ENCODE data around the gene DOCK8.
"Not testable (repeated sequence)": the region's sequence is repeated elsewhere in the genome, so short reads cannot be mapped to it uniquely, and the experiment has no call there.

Gene DOCK8

DNA sequence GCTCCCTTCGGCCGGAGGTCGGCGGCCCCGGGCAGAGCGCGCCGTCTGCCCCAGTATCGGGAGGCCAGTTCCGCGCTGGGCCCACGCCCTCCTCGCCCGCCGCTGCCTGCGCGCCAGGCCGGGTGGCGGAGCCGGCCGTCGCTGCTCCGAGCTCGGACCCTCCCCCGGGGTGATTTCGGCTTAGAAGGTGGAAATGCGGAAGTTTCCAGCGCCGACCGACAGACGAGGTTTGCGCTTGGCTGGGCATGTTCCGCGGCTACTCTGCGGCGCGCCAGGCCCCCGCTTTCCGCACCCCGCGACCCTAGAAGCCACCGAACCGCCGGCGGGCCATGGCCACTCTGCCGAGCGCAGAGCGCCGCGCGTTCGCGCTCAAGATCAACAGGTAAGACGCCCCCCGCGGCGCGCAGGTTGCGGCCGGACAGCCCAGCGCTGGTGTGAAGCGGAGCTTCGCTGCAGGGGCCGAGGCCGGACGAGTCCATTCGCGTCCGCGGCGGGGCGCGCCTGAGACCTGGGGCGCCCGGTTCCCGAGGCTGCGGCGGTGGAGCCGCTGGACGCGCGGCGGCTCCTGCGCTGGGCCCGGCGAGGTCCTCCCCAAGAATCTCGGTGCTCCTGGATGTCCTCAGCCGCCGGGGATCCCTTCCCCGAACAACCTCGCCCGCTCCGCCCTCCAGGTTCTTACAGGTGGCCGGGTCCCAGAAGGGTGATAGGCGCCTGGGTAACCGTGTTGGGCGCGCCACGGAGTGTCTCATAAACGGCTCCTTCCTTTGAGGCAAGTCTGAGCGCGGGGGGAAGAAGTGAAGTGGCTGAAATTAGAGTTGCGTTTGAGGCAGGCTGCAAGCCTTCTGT, at the start of gene DOCK8:
Gene DOCK8, plus strand, starts transcription at position 218 of the 846 bp plus-strand sequence. Its CDS starts 112 bp downstream, at position 330.
- peak; percentile 82 for DNase-seq

DNA sequence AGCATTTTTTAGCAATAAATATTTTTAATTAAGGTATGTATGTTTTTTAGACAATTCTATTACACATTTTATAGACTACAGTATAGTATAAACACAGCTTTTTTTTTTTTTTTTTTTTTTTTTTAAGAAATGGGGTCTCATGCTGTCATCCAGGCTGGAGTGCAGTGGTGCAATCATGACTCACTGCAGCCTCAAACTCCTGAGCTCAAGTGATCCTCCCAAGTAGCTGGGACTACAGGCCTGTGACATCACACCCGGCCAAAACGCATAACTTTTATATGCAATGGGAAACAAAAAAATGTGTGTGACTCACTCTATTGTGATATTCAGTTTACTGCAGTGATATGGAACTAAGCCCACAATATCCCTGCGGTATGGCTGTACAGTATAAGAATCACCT, 44.9 kb upstream of the DOCK8 start:
- DNase-seq = not testable (repeated sequence)

DNA sequence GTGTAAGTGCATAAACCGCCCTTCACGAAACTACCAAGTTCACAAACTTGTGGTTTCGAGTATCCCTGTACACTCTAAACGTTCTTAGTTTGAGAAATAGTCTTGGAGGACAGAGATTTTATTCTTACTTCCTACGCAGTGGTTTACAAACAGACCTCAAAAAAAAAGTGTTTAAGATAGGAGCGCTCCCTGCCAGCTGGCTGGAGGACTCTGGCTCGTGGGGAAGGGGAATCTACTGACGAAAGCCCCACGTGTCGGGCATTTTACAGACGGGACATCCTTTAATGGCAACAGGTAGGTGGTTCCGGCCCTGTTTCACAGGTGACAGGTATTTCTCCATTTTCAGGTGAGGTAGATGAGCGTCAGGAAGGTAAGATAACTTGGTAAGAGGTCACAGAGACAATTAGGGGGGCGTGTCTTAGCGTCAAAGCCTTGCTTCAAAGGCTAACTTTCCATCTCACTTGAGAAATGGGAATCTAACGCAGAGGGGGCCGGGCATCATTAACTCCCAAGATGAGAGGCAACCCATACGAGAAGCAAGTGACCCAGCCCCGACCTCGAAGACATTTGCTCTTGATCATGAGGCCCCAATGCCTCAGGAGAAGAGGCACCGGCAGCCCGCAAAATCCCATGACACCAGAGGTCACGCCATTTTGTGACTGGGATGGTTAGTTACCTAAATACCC, 36.4 kb upstream of the DOCK8 start:
- DNase-seq = not testable (repeated sequence)

DNA sequence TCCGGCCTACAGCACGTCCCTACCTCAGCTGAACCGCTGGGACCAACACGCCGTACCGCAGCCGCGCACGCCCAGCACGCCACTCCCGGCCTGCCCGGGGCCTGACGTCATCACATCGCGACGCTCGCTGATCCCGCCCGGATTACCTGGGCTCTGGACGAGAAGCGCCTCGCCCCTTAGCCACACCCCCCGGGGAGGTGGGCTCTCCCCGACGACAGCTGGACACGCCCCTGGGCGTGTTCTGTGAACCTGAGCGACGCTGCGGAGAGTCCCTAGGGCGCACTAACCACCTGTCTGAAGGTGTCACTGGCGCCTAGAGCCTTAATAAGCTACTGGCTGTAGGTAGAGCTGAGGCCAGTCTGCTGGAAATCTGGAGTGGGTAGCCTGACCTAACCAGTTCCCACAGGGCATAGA, 35.7 kb upstream of the DOCK8 start, which contains the start of gene ZNG1A:
Gene ZNG1A, minus strand, starts transcription at position 87 of the 414 bp plus-strand sequence. CDS start 87 bp downstream, outside the sequence.
- DNase-seq = peak; percentile 48

DNA sequence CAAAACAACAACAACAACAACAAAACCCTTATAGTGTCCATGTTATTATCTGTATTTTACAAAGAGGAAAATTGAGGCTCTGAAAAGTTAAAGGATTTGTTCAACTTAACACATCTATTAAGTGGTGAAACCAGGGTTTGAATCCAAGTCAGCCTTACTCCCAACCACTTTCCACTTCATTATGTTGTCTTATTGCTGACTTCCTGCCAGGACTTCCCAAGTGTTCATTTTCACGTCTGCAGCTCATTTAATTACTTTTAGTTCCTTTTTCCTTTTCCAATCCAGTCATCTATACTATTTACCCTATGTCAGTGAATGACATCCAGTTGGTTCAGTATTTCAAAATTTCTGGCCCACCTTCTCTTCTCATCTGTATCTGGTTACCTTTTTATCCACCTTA, 15.1 kb upstream of the DOCK8 start:
- not testable (repeated sequence) for DNase-seq

DNA sequence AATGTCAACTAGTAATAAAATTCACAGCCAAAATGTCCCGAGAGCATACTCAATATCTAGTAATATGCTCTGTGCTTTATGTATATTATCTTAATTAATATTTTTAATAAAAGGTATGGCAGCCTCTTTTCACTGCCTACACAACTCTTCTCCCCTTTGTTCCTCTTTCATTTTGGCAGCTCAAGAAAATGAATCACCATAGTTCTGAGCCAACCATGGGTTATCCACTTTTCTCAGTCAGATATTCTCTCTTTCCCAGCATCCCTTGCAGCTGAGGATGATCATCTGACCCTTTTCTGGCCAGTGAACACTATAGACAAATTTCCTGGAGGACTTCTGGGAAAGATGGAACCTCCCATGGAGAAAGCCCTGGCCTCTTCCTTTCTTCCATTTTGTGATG, 8.2 kb upstream of the DOCK8 start:
- DNase-seq = no peak

DNA sequence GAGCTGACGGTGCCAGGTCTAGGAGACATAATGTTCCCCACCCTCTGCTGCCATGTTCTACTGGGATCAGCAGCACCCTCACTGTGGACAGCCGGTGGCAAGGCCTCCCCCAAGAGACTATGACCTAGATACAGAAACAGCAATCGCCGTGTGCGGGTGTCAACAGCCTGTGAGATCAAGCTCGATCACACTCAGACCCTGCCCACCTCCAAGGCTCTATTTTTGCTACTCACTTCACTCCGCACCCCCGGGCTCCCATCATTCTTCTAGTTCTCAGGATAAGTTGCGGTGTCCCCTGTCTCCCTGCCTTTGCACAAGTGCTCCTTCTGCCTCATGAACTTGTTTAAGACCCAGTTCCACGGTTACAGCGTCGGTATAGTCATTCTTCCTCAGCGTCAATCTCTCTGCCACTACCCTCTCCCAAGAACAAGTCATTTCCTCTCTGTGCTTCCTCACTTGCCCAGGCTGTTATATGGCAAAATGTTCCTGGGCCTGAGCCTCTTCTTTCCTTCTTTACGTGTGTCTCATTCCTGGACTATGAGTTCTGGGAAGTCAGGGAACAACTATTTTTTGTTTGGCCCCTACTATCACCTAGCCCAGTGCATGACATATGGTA, 5.4 kb upstream of the DOCK8 start:
- peak; percentile 36 for DNase-seq

DNA sequence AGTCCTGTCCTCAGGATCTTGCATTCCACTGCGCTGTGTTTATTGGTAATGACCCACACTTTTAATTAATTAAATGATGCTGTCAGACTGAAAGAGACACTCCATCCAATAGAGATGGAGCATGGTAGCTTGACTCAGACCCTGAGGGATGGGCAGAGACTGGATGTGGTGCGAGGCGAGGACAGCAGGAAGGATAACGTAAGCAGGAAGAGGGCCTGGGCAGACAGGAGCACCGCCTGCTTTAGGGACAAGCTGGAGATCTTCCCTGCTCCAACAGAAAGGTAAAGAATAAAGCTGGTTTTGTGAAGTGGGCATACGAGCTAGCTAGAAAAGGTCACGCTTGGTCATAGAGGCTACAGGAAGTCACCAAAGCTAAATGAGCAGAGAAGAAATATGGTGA, 3.6 kb upstream of the DOCK8 start:
- no peak for DNase-seq

DNA sequence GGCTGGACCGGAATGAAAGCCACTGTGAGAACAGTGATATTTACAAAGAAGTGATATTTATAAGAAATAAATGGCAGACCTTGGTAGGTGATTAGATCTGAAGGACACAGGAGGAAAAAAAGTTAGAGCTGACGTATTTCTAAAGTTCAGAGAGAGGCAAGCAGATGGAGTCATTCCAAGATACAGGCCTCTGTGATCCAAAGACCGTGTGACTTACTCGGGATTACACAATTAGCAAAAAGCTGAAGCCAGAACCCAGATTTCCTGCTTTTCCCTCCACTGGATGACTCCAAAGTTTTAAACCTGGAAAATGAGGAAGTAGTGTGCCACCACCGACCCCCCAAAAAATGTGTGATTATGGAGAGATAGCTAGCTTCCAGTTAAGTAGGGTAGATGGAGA, 3.1 kb upstream of the DOCK8 start:
- DNase-seq = no peak

DNA sequence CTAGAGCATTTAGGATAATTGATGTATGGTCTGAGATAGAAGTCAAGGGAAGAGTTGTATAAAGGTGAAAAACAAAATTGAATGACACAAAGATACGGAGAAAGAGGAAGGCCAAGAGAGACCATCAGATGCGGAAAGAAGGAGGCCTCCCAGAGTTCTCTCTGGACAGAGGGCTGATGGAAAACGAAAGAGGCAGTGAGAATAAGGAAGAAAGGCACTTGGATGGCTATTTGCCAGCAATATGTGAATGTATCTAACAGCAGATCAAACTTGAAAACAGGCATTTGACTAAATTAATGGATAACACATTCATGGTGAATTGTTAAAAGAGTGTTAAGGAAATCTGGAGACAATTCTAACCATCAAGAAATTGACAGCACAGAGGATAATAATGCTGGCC, 2.4 kb upstream of the DOCK8 start:
- DNase-seq = no peak

DNA sequence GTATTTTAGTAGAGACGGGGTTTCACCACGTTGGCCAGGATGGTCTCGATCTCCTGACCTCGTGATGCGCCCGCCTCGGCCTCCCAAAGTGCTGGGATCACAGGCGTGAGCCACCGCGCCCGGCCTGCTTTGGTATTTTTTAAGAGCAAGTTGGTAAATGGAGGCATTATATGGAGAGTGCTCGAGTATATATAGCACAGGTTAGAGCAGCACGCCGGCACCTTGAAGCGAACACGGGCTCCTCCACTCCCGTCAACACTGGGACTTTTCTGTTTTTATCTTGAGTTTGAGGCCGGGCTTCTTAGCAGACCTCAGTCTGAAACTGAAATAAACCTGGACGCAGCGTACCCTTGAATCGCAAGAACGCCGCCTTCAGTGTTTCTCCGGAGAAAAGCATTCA, 764 bp upstream of the DOCK8 start:
- not testable (repeated sequence) for DNase-seq

DNA sequence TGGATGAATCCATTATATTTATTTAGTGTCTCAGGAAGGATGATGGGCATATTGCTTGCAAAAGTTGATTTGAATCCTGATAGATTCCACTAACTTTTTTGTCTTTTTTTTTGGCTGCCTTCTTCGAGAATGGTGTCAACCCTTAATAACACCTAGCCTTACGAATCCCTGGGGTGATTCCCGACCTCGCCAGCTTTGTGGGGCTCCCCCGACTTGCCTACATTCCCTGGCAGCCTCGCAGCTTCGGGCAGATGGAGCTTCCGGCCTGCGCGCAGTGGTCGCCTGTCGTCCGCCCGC, 366 bp upstream of the DOCK8 start:
- no peak for DNase-seq

DNA sequence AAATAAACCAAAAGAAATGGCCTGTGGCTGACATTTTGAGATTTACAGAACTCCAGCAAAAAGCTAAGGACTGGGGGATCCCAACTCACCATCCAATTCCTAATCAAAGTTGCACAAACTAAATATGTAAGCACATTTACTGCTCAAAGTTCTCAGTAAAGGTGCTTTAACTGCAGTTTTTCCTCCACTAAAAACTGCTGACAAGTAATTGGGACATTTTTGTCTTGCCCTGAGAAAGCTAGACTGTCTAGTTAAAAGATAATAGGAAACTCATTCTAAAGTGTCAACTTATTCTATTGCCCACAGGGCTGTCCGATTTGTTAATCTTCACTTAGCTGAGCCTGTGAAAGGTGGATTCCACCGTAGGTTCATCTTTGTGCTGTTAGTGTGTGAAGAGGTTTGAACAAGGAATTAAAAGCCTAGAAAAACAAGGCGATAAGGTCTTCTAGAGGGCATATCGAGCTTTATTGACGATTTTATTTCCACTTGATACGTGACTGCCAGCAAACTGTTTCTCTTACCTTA, 1.0 kb downstream of the DOCK8 start:
- DNase-seq = no peak

DNA sequence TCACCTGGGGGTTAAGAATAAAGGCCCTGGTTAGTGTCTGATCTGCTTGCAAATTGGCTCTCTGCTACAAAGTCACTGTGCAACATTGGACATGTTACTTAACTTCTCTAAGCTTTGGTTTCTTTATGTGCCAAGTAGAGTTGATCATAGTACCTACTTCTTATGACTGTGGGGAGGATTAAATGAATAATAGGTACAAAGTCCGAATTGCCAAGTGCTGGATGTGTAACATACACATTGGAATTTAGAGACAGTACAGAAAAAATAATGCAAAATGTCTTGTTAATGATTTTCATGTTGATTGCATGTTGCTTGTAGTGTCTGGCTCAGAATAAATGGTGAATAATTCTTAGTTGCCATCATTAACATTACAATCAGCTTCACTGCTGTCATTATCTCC, 2.2 kb downstream of the DOCK8 start:
- DNase-seq = no peak

DNA sequence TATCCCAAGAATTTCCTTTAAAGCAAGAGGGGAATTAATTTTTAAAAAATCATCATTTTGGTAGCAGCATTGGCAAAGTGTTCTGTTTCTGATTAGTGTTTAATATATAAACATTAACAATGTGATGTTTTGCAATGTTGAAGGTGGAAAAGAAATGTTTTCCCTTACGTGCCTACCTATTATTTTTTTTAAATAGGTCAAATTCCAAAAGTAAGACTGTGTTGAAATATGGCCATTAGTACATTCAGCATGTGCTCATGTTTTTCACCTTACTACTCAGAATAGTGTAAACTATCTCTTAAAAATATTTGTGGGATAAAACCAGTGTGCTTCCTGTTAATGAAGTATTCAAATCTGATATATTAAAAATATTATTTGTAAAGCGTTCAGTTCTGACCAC, 3.3 kb downstream of the DOCK8 start:
- no peak for DNase-seq

DNA sequence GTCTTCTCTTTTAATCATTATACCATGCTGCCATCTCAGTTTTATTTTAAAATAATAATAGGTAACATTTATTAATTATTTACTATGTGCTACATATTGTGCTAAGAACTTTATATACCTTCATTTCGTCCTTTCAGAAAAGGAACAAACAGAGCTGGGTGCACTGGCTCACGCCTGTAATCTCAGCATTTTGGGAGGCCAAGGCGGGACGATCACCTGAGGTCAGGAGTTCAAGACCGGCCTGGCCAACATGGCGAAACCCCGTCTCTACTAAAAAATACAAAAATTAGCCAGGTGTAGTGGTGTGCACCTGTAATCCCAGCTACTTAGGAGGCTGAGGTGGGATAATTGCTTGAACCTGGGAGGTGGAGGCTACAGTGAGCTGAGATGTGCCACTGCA, 4.4 kb downstream of the DOCK8 start:
- DNase-seq = not testable (repeated sequence)

DNA sequence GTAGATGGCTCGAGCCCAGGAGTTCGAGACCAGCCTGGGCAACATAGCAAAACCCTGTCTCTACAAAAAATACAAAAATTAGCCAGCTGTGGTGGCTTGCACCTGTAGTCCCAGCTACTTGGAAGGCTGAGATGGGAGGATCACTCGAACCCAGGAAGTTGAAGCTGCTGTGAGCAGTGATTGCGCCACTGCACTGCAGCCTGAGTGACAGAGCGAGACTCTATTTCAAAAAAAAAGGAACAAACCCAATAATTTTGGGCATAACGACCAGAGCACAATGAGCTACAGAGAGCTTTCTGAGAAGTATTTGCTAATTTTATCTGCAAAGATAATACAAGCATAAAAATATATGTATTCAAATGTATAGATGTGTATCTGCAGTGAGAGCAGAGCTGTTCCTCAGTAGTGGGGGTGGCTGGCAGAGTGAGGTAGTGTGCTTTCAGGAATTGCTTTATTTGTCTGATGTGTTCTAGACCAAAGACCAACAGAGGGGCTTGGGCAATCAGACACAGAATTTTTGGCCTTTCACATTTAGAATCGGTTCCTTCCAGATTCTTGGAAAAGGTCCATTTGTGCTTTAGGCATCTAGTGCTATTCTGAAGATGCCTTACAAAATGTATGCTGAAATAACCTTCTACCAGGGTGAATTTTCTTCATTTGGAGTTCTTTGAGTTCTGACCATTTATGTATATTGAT, 5.2 kb downstream of the DOCK8 start:
- DNase-seq = no peak

DNA sequence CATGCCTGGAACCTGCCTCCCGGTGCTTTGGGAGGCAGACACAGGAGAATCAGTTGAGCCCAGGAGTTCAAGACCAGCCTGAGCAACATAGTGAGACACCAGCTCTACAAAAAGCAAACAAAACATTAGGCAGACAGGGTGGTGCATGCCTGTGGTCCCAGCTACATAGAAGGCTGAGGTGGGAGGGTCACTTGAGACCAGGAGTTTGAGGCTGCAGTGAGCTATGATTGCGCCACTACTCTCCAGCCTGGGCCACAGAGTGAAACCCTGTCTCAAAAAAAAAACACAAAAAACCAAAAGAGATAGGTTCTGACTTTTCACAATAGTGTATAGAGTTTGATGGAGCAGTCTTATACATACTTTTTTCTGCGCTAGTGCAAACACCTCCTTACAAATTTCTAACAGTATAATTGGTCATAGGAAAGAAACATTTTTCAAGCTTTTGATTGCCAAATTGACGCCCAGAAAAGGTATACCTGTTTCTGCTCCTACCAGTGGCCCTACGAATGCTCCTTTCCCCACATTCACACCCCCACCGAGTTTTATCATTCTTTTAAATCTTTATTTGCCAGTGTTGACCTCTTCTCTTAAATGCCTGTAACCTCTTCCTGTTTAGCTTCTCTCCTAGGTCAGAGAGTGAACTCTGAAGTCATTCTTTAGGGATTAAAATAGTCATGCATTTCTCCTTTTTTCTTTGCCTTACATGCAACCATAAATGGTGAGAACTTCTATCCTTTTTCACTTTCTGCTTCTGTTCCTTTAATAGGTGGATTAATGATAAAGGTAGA, 7.5 kb downstream of the DOCK8 start:
- no peak for DNase-seq

DNA sequence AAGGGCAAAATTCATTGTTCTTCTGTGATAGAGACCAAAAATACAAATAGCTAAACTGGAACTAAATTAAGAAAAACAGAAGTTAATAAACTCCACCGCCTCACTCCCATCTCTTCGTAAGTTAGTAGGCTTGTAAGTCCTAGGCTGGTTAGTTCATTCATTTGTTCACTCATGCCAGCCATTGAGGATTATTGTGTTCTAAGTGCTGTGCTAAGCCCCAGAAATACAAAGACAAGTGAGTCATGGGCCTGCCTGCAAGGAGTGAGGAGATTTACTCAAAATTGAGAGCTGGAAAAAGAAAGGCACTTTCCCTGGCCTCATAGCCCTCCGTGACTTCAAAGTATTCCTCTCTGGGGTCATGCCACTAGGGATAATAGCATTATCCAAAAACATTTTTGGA, 8.5 kb downstream of the DOCK8 start:
- DNase-seq = no peak

DNA sequence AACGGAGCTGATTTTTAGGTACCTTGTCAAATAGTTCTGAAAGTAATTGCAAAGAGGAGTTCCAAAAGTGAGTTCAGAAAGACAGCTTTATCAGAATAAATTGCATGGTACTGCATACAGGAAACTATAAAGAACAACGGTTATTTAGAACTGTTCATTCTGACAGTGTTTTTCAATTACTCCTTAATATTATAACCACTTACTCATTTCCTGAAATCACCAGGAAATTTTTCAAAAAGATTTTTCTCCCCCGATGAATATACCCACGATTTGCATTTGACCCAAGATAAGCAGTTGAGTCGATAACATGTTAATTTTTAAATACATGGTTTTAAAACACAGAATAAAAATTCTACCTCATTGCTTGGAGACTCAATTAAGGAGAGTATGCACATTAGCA, 9.4 kb downstream of the DOCK8 start:
- DNase-seq = no peak

DNA sequence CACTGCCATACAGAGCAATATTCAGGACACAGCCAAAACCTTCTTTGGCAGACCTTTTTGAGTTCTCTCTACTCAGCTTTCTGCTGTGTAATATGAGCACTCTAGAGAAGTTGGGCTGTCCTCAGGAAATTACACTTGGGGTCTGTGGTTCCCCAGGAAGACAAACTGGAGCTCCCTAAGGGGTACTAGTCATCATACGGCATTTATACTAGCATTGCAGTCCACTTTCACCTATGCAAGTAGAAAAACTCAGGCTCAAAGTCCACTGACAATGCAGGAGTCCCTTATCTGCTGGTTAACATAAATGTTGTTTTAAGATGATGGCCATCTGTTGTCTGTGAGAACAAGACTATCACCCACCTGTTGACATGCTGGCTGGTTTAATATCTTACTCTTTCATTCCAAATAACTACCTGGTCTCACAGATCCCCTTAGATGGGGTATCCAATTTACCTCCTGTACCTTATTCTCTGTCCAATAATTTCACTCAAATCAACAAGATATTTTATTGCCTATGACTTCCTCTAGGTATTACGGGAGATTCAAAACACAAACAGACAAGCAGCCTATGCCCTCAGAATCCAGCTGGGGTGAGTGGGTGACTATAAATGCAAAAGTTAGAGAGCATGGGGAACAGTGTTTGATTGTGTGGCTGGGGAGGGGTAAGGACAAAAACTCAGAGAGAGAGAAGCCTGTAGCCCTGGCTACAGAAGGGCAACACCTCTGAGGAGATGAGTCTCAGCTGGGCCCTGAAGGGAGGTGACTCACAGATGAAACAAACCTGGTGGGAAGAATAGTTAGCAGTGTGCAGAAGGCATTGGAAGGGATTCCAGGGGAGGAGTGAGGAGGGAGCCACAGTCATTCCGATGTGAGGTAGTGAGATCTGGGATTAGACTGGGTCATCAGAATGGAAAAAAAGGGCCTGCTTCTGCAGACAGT, 10.2 kb downstream of the DOCK8 start:
- no peak for DNase-seq
